Activated CD8-positive, alpha-beta memory T cell treated with anti-CD3 and anti-CD28 coated beads, Interleukin-2, amount 50 U/mL, for 24 hours (primary cell): ENCODE data around the gene STK33.

Experiments
- DNase-seq: peaks from one replicate; pipeline ENCODE4 v3.0.0-alpha.2; 2020; ENCODE audit errors: extremely low read depth

STK33 gene

GRCh38 chr11:8593935-8594909 is at the start of gene STK33:
Gene STK33, minus strand, starts transcription at chr11:8594228. Its CDS starts 119,323 bp downstream, at chr11:8474905.
- no peak for DNase-seq

DNA sequence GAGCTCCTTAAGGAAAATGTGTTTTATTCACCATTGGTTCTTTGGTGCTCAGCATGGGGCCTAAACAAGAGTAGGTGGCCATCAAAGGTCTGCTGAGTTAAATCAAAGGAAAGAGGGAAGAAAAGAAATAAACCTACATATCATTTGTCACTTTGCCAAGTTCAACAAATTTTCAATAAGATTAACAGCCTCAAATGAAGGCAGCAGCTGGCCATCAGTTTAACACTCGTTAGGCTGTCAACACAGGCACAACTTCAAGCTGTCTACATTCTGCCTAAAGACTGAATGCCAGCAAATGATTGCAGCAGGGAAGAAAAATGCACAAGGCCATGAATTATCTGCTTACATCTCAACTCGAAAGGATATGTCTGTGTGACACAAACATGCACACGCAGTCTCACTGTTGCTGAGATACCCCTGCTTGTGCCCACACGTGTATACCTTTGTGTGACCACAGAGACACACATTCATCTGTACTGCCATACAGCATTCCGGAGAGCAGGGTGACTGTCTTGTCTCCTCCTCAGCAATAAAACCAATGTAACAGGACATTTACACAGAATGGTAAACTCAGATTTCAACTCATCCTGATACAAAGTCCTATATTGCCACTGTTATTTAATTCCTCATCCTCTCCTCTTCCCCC is 48.3 kb upstream of the STK33 start:
- DNase-seq, result no peak

DNA sequence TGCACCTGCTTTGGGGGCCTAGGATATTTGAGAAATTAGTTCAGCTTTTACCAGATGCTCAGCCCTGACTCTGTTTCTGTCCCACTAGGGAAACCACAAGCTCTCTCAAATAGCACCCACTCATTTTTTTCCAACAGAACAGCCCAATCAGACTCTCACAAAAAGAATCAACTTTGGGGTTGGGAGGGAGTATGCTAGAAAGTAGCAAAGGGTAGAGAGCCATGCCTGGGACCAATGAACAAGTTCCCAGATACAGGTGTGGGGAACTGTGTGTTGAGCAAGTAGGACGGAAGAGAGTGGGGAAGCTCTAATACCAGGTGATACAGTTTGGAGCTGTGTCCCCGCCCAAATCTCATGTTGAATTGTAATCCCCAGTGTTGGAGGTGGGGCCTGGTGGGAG is 47.3 kb upstream of the STK33 start:
- no peak for DNase-seq

- no peak for DNase-seq
These were observed 46.4 kb upstream of the STK33 start for GRCh38 chr11:8640267-8640906.

DNA sequence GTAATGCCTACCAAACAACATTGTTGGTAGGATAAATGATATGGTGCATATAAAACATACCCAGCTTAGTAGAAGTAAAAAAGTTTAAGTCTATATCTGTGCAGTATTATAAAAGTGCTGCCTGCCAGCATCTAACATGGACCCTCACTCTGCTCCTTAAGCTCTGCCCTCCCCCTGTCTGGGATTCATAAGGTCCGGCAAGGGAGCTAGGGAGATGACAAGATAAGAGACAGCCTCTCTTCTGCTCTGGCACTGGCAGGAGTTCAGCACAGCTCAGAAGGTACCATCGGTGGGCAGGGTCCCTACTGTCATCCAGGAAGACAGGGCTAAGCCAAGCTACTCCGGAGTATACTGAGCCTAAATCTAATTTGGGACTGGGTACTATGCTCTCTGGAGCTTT is 45.6 kb upstream of the STK33 start:
- DNase-seq, result no peak

- no peak for DNase-seq
These were observed 44.3 kb upstream of the STK33 start for GRCh38 chr11:8638300-8638699.

DNA sequence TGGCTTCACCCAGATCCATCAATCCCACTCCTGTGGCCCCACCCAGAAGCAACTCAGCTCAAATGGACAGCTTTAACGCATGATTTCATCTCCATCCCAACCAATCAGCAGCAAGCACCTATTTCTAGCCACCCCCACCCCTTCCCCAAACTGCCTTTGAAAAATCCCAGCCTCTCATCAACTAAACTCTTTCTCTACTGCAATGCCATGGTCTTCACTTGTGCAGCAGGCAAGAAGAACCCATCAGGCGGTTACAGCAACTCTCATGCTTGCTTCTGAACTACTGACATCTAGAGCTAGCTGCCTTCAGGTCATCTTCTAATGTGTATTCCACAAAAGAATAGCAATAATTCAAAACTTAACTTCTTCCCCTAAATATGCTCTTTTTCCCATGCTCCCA is 42.1 kb upstream of the STK33 start:
- DNase-seq, result no peak

- DNase-seq, result no peak
These were observed 40.5 kb upstream of the STK33 start for GRCh38 chr11:8634498-8634897.

DNA sequence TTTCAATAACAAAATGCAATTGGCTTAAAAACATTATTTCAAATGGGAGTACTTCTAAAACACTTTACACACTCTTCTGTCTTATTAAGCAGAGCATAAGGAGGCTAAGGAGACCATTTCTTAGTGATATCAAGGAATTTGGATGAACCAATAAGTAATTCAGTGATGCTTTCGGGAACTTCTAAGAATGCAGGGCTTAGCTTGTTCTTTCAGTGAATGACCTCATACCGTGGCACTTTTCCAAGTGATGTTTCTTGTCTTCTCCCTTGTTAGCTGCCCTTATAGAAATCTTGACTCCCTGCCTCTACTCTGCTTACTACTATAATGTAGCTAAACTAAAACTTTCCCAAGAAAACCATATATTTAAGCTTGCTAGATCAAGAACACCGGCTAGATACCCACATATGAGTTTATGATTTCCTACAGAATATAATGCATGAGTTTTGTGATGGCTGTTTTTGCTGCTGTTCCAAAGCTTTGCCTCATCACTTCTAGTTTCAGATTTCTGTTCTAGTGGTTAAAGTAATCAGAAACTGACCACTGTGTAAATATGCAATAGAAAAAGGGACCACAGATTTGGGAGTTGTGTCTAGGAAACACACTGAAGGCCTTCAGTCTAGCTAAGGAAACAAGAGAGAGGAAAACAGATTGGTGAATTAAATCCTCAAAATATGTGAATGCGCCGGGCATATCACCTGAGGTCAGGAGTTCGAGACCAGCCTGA is 37.5 kb upstream of the STK33 start:
- DNase-seq, result no peak

GRCh38 chr11:8624698-8625097 is 30.7 kb upstream of the STK33 start:
- no peak for DNase-seq

GRCh38 chr11:8621147-8621546 is 27.1 kb upstream of the STK33 start:
- no peak for DNase-seq

- no peak for DNase-seq
These were observed 23.0 kb upstream of the STK33 start for GRCh38 chr11:8617063-8617462.

DNA sequence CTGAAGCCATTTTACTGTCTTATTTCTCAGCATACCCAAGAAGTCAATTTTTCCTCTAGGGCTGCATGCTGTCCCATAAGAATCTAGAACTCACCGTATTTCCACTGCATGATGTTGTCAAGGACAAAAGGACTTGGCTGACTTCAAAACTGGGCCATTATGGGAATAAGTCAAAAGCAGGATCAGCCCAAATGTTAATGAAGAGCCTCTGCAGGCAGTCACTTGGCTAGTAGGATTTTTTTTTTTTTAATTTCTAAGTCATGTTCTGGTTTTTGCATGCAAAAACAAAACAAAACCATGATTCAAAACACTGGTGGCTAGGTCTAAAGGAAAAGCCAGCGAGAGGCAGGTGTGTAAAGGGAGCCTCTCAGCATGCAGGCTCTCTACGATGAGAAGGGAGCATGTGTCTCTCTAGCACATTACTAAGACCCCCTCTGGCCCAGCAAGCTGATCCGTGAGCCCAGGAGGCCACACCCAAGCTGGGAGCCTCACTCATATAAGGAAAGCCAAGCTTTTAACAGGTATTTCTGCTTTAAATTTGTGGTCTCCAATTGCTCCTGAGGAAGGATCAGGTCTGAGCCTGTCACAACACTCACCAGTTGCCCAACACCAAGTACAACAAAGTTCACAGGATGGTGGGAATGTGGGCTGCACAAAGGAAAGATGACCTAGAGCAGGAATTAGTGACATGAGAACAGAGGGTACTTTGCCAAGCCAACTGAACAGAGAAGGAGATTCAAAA is 21.4 kb upstream of the STK33 start:
- no peak for DNase-seq

GRCh38 chr11:8614497-8614896 is 20.5 kb upstream of the STK33 start:
- DNase-seq, result no peak

- DNase-seq, result no peak
These were observed 19.0 kb upstream of the STK33 start for GRCh38 chr11:8613036-8613435.

GRCh38 chr11:8612522-8612921 is 18.5 kb upstream of the STK33 start:
- DNase-seq, result no peak

DNA sequence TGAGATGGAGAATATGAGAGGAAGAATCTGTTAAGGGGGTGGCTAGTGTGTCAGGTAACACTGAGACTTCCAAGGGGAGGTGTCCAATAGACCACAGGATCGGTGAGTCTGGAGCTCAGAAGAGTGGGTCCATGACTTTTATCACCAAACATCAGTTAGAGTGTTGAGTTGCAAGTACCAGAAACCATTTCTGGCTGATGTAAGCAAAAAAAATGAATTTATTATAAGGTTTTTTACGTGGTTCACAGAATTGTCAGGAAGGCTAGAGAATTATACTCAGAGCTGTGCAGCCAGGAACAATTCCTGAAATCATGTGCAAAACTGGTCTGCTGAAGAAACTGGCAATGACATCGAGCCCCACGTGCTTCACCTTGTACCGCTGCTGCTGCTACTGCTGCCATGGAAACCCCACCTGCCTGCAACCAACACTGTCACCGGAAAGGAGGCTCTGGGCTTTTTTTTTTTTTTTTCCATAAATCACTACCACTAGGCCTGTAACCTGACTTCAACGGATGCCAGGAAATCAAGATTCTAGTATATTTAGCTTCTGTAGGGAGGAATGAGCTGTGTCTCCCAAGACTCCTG is 16.6 kb upstream of the STK33 start:
- DNase-seq, result no peak

- no peak for DNase-seq
These were observed 14.6 kb upstream of the STK33 start for GRCh38 chr11:8608652-8609051.

- no peak for DNase-seq
These were observed 12.0 kb upstream of the STK33 start for GRCh38 chr11:8605971-8606563.

- no peak for DNase-seq
These were observed 10.2 kb upstream of the STK33 start for GRCh38 chr11:8604078-8604723.
